ENCODE measurements around the gene F5. TPM values are rescaled to one million over a fixed set of nuclear protein-coding genes. Genes with fewer than 3 reads are reported as not detected.

The F5 gene
- total and polyA plus RNA-seq, 10 of the 15 experiments (the other 5 are each of a cell fraction or from before 2014, with no cell fraction given): under 0.01 to 3.8 (median 0.40) TPM

DNA sequence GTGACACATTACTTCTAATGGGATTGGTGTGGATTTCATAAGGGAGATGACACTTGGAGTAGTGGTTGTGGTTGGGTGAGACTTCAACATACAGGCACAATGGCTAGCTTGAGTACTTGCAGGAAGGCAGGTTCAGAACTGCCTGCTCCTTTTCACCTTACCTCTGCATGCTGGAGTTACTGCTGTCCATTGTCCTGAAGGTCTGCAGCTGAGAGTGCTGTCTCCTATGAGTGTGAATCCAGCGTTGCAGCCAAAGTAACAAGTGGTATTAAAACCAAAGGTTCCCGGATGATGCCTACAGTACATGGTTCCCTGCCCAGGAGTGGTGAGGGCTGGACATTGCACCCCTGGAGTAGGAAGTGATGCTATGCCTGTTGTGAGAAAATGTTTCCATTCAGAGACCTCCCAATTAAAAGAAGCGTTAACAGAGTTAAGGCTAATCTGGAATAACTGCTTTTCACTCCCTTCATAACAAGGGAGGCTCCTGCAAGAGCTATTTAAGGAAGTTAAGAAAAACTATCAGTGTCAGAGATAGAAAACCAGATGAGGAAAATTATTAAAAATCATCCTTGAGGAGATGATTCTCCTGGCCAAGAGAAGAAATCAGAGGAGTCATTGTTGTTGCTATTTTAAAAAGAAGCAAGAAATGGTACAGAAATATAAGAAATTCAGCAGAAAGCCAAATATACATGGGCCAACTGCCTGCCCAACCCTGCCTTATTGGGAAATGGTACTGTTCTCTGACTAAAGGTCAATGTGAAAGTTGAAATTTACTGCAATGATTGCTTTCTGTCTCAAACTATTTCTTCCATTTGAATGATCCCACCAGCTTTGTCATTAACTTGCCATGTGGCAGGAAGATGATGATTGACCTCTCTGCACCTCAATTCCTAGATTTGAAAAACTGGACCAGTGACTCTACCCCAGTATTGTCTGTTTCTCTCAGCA, 9.8 kb upstream of the F5 start:
- RAD21 ChIA-PET (ENCODE audit: unreplicated experiment): interaction anchor here (0.9 to 2.1 kb wide), 6 partner anchors 10 to 116 kb away, joined by 3 to 8 read pairs (median 4); partner anchors contain the start of gene F5
- FAIRE-seq: no peak
- no peak for DNase-seq (ENCODE audit: low read depth, low spot score)

More for the DNA sequence above, 9.8 kb upstream of the F5 start:
- 62% methylated on average over 3 of the region's 3 CpGs for WGBS (ENCODE audit: insufficient coverage, insufficient replicate concordance, low lambda C conversion rate, missing lambda C conversion rate)
- Histone ChIP-seq H3K4me1 (ENCODE audit: control insufficient read depth, insufficient read depth, low read length) (peaks cover 12% of the 10 kb centered on the region), H3K36me3 (ENCODE audit: control insufficient read depth in 2 of 2, insufficient read depth in 2 of 2, low read length in 1 of 2) (no peaks in the 10 kb centered on the region), H3K4me2 (ENCODE audit: control insufficient read depth, insufficient read depth) (no peak overlapping the region), H4K20me1 (ENCODE audit: control insufficient read depth, insufficient read depth) (no peaks in the 10 kb centered on the region), H2AFZ (ENCODE audit: control insufficient read depth, low read depth, low read length) (no peak overlapping the region), H3K9me3 (replicated peaks; ENCODE audit: control insufficient read depth, insufficient read depth, low read length) (no peaks in the 10 kb centered on the region), H3K79me2 (ENCODE audit: control insufficient read depth, insufficient read depth, low read length) (no peaks in the 10 kb centered on the region), H3K27ac (ENCODE audit: control insufficient read depth, insufficient read depth) (no peak overlapping the region), H3K9ac (ENCODE audit: control insufficient read depth, insufficient read depth, low read length) (no peak overlapping the region), H3K4me3 (no peak overlapping the region), H3K27me3 (replicated peaks in 1 of 2; ENCODE audit: control insufficient read depth in 2 of 2, insufficient read depth in 2 of 2, low read length in 1 of 2) (no peaks in the 10 kb centered on the region)
- ChIA-PET CTCF (interaction anchor here (0.6 to 3.8 kb wide), 5 partner anchors 9 to 116 kb away, joined by 3 to 17 read pairs (median 3); partner anchors contain the start of gene F5), SMC1A (ENCODE audit: uncharacterized antibody, unreplicated experiment) (interaction anchor here (0.6 to 3.8 kb wide), 9 partner anchors 37 to 118 kb away, joined by 3 to 20 read pairs (median 3); no protein-coding TSS in a partner anchor), POLR2A (no interaction called here)
- no TSS peak for BruUV-seq (replicated peaks)
- peak; percentile 79 for ATAC-seq
- in situ Hi-C loops (cut with MboI): no loop called here
- TF ChIP-seq SUPT20H (IDR thresholded peaks at IDR 0.05; ENCODE audit: borderline replicate concordance, control insufficient read depth, low read depth, low read length): no peak
- no peak for TF ChIP-seq SREBF2 (IDR thresholded peaks at IDR 0.05; ENCODE audit: low read length)
- TF ChIP-seq MXI1 (IDR thresholded peaks at IDR 0.05; ENCODE audit: low read depth, low read length): peak; percentile 55; the same call in 1 of the 2 replicates
- TF ChIP-seq RCOR1 (conservative IDR thresholded peaks at IDR 0.05; ENCODE audit: low read depth, low read length): 0 out of 2 replicates have a peak, but pooled peaks have one; percentile 50
- TF ChIP-seq, protein P1, sequence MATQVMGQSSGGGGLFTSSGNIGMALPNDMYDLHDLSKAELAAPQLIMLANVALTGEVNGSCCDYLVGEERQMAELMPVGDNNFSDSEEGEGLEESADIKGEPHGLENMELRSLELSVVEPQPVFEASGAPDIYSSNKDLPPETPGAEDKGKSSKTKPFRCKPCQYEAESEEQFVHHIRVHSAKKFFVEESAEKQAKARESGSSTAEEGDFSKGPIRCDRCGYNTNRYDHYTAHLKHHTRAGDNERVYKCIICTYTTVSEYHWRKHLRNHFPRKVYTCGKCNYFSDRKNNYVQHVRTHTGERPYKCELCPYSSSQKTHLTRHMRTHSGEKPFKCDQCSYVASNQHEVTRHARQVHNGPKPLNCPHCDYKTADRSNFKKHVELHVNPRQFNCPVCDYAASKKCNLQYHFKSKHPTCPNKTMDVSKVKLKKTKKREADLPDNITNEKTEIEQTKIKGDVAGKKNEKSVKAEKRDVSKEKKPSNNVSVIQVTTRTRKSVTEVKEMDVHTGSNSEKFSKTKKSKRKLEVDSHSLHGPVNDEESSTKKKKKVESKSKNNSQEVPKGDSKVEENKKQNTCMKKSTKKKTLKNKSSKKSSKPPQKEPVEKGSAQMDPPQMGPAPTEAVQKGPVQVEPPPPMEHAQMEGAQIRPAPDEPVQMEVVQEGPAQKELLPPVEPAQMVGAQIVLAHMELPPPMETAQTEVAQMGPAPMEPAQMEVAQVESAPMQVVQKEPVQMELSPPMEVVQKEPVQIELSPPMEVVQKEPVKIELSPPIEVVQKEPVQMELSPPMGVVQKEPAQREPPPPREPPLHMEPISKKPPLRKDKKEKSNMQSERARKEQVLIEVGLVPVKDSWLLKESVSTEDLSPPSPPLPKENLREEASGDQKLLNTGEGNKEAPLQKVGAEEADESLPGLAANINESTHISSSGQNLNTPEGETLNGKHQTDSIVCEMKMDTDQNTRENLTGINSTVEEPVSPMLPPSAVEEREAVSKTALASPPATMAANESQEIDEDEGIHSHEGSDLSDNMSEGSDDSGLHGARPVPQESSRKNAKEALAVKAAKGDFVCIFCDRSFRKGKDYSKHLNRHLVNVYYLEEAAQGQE (IDR thresholded peaks at IDR 0.05; ENCODE audit: low read depth, low read length): peak; percentile 96
- TF ChIP-seq SIN3A (IDR thresholded peaks at IDR 0.05; ENCODE audit: low read depth, low read length): 0 out of 2 replicates have a peak, but pooled peaks have one; percentile 32
- 0 out of 2 replicates have a peak, but pooled peaks have one; percentile 29 for TF ChIP-seq ZNF24 (IDR thresholded peaks at IDR 0.05)
- intact Hi-C loops (cut with micrococcal nuclease; ENCODE audit: unreplicated experiment): no loop called here

Data from GM12878 (cell line).